DND-41 (cell line): ENCODE data around the gene HES3.

Experiments
- CTCF ChIP-seq: IDR thresholded peaks from 2 replicates; pipeline ENCODE4 v1.5.1; 2012; ENCODE audit warnings: borderline replicate concordance, low read length, moderate library complexity, mild to moderate bottlenecking; ENCODE audit not compliant: poor library complexity, severe bottlenecking; ENCODE audit errors: extremely low read depth
- EZH2 ChIP-seq: IDR thresholded peaks from 3 replicates; pipeline ENCODE4 v1.6.1; 2012; ENCODE audit warnings: borderline replicate concordance, low read depth, mild to moderate bottlenecking, moderate library complexity, low read length, inconsistent platforms; ENCODE audit not compliant: severe bottlenecking

GRCh38 chr1:6211731-6212130 is 32.2 kb upstream of the HES3 start:
- TF ChIP-seq CTCF (no peak), EZH2 (no peak)
